GM18870 (cell line): ENCODE results near the gene PRKCA.
"Not testable (repeated sequence)": the region's sequence is repeated elsewhere in the genome, so short reads cannot be mapped to it uniquely, and the experiment has no call there.

Experiments
- ATAC-seq: cut with Tn5 transposase; IDR thresholded peaks from one replicate; pipeline ENCODE4 v1.9.1; 2021; ENCODE audit warnings: moderate library complexity; ENCODE audit not compliant: unreplicated experiment

The PRKCA gene

DNA sequence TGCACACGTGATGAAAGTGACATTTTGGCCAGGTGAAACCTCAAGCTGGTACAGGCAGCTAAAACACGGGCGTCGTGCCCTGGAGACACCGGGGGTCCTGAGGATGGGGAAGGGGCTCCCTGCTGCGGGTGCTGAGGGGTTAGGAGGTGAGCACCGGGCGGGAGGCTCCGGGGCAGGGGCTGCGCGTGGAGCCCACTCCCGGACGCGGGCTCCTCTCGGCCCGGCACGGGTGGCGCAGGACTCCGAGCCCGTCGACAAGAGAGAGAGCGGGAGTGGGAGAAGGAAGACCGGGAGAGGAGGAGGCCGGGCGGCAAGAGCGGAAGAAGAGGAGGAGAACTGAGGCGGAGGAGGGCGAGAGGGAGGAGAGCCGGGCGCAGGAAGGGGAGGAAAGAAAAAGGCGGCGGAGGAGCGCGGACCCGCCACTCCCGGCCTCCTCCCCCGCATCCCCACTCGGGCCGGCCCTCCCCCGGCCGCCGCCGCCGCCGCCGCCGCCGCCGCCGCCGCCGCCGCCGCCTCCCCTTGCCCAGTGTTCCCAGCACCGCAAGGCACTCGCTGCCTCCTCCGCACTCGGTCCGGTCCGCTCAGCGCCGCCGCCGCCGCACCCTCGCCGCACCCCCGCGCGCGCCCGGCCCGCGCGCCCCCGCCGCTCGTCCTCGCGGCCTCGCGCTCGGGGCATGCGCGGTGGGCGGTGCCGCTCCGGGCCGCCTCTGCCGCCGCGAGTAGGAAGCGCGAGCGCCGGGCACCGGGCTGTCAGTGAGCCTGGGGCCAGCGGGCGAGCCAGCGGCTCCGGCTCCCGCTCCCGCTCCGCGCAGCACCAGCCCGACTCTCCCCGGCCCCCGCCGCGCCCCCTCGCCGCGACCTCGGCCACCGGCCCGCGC is at the start of gene PRKCA:
Gene PRKCA (plus strand): TSS at position 750 of the 878 bp plus-strand sequence.
- ATAC-seq = no peak

DNA sequence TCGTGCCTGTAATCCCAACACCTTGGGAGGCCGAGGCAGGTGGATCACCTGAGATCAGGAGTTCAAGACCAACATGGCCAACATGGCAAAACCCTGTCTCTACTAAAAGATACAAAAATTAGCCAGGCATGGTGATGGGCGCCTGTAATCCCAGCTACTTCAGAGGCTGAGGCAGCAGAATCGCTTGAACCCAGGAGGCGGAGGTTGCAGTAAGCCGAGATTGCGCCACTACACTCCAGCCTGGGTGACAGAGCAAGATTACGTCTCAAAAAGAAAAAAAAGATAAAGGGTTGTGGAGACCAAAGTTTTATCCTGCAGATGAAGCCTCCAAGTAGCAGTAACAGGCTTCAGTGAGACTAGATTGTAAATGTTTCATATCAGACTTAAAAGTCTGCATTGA is 49.0 kb upstream of the PRKCA start:
- not testable (repeated sequence) for ATAC-seq

DNA sequence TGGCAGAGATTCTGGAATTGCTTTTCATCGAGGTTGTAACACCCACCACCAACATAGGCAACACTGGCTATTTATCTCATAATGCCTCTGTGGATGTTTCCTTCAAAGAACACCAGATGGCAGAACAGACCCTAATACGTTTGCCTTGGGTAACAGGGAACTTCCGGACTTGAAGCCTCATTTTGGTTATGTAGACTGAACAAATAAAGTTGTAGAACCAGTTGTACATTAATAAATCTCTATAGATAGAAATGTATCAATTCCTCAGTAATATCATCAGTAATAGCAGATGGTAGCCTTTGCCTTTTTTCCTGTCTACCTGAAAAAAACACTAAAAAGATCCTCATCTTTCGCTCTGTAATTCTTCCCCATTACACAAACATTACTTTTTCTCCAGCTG is 47.3 kb upstream of the PRKCA start:
- no peak for ATAC-seq

DNA sequence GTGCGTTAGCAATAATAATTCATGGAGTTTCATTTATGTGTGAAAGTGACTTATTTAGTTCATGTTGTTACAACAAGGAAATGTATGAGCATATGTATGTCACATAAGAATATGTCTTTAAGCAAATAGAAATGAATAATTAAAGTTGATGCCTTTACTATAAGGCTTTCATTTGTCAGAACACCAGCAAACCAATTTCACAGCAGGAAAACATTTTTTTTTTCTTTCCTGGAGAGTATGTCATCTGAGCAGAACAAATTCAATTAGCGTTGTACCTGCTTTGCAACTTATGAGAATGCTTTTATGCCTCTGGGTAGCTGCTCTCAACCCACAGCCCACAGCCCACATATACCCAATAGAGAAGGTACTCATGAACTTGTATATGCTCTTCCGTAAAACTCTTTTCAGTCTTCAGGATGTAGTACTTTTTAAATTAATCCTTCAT is 46.9 kb upstream of the PRKCA start:
- ATAC-seq = no peak

DNA sequence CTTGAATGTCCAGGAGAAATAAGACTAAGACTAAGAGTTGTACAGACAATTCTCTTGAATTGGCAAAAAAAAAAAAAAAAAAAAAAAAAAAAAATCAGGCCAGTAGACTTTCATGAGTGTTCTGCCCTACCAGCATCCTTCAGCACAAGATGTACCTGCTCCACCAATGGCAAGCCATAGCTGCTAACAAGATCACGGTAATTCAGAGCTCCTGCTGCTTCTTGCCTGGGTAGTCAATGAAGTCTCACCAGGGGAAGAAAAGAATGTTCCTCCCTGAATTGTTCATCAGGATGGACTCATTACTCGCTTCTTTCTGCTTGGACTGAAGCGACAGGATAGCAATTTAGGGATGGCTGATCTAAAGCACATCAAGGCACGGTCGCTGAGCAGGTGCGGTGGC is 42.1 kb upstream of the PRKCA start:
- ATAC-seq = no peak

DNA sequence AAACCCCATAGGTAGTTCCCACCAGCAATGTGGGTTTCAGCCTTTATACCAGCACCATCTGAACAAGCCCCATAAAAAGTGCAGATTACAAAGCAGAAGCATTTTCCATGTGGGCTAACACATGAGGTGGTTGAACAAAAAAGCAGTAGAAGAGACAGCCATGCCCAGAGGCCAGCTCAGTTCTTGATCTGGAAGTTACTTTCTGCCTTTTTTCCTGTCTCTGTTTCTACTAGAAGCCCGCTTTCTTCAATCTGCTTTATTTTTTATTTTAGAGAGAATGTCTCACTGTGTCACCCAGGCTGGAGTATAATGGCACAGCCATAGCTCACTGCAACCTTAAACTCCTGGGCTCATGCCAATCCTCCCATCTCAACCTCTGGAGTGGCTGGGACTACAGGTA is 41.7 kb upstream of the PRKCA start:
- no peak for ATAC-seq

DNA sequence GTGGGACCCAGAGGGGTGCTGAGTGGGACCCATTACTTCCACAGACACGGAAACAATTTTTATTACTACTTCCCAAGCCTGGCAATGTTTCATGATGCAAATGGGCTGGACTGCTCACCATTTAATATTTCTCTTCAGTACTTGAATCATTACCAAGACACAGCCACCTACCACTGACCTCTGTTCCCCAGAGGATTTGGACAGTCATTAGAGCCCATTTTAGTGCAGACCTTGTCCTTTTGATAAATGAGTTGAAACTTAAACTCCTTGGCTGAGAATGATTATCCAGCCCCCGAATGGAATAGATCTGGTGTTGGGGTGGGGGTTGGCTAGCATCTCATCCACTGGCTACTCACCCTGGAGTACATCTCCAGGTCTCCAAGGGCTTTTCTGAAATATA is 39.6 kb upstream of the PRKCA start:
- ATAC-seq = no peak

DNA sequence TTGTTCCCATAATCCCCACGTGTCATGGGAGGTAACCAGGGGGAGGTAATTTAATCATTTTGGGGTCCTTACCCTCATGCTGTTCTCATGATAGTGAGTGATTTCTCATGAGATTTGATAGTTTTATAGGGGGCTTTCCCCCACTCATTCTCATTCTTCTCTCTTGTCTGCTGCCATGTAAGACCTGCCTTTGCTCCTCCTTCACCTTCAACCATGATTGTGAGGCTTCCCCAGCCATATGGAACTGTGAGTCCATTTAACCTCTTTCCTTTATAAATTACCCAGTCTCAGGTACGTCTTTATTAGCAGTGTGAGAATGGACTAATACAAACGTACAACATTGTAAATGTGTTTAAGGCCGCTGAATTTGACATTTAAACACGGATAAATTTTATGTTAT is 37.7 kb upstream of the PRKCA start:
- no peak for ATAC-seq

DNA sequence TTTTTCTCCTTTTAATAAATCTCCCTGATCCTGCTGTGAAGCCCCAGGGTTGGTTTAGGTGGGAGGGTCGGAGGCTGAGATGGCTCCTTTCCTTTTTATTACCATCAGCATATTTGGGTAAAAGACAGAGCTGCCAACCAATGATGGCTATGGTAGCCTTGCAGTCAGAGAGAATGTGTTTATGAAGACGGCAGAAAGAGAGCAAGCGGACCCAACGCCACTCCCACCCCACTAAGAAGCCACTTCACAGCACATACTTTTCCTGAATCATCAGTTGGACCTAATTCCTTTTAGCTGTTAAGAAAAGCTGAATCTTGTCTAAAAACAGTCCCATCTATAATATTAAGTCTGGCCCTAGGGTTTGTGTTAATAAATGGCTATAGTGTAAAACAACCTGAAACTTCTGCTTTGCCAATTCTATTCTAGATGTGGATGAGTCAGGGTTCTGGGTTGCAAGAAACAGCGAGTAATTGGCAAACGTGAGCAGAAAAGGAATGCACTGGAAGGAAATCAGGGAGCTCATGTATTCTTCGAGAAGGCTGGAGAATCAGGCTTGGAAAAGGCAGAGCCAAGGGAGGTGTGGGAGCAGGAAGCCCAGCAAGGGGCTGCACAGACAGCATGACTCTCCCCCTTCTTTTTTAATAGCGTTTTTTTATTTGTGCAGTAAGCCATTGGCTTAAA is 34.0 kb upstream of the PRKCA start:
- ATAC-seq = no peak

DNA sequence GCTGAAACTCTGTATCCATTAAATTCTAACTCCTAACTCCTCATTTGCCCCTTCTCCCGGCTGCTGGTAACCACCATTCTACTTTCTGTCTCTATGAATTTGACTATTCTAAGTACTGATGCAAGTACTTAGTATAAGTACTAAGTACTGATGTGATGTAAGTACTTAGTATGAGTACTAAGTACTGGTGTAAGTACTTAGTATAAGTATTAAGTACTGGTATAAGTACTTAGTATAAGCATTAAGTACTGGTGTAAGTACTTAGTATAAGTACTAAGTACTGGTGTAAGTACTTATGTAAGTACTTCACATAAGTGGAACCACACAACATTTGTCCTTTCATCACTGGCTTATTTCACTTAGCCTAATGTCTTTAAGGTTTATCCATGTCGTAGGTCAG is 32.3 kb upstream of the PRKCA start:
- ATAC-seq = no peak

DNA sequence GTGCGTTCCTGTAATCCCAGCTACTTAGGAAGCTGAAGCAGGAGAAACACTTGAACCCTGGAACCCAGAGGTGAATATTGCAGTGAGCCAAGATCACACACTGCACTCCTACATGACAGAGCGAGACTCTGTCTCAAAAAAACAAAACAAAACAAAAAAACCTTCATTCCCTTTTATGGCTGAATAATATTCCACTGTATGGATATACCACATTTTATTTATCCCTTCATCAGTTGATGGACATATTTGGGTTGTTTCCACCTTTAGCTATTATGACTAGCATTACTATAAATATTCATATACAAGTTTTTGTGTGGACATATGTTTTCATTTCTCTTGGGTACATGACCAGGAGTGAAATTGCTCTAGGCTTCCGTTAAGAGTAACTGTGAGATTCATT is 30.9 kb upstream of the PRKCA start:
- no peak for ATAC-seq

DNA sequence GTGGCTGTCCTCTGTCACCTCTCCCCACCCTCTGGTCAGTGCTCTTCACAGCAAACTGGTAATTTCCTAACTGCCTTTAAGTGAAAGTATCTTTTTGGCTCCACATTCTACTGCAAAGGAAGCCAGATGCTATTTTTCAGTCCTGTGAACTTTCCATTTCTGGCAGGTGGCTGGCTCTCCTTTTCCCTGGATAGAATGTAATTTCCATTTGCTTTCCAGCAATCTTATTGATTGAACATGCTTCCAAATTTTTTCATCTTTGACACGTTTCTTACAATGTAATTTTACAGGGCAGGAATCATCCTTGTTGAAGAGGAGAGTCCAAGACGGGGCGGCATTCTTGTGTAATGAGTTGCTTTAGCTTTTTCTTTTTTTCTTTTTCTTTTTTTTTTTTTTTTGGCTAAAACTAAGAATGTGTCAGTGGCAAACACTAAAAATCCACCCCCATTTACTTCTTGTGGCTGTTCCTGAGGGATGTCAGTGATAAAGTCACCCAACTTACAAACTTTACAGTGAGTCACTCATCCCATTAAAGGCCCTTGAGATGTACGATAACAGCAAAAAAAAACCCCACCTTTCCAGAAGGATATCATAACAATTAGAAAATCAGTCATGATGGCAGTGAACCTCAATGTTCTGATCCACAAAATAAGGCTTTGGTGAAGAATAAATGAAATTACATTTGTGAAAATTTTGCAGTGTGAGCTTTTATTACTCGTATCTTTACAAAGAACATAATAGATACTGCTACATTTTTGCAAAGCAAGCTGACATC is 29.4 kb upstream of the PRKCA start:
- ATAC-seq = no peak

DNA sequence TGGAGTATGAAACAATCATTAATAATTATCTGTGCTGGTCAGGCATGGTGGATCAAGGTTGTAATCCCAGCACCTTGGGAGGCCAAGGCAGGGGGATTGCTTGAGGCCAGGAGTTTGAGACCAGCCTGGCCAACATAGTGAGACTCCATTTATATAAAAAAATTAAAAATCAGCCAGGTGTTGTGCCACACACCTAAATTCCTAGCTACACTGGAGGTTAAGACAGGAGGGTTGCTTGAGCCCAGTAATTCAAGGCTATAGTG is 28.9 kb upstream of the PRKCA start:
- no peak for ATAC-seq

DNA sequence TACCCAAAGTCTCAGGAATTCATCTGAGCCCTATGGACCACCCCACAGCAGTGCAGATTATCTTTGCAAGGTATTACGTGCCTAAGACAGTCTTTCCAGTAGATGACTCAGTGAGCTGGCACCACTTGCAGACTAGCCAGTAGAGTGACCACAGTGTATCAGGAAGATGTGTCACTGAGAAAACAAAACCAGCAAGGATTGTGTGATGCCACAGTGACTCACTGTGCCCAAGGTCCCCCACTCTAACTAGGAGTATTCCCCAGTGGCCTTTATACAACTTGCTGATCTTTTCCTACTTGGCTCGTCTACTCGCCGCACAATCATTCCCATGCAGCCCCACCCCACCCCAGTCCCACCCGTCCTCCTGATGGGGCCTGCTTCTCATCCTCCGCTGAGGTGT is 26.8 kb upstream of the PRKCA start:
- ATAC-seq = no peak

DNA sequence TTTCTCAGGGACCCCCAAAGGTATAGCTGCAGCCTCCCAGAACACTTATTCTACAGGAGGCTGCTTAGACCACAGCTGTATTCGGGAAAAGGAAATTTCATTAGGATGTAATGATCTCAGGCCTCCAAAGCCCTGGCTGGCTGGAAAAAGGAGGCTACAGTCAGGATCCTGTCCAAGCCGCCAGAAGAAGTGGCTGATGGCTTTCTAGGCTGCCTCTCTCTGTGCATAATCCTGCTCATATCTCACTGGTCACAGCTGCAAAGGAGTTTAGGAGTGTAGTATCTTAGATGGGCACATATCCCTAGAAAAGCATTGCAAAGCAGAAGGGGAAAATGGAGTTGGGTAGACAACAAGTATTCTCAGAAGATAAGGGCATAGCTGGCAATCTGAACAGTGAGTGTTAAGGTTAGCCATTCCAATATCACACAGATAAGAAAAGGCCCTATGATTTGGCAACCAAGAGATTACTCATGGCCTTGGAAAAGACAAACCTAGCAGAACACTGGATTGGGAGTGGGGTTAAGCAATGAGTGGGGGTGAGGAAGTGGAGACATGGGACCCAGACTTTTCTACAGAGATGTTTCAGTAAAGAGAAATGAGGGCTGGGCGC is 26.0 kb upstream of the PRKCA start:
- ATAC-seq = no peak

DNA sequence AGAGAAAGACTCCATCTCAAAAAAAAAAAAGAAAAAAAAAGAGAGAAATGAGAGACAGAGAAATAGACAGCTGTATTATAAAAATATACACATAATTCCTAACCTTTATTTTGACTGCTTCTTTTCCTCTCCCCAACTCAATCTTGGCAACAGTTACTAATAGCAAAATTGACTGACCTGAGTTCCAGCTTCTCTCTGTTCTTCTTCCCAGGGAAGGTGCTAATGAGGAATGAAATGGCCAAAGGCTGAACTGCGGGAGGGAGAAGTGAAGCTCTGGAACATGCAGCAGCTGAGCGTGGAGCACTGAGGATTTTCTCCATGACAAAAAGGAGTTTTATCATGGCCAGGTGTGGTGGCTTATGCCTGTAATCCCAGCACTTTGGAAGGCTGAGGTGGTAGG is 25.2 kb upstream of the PRKCA start:
- no peak for ATAC-seq

DNA sequence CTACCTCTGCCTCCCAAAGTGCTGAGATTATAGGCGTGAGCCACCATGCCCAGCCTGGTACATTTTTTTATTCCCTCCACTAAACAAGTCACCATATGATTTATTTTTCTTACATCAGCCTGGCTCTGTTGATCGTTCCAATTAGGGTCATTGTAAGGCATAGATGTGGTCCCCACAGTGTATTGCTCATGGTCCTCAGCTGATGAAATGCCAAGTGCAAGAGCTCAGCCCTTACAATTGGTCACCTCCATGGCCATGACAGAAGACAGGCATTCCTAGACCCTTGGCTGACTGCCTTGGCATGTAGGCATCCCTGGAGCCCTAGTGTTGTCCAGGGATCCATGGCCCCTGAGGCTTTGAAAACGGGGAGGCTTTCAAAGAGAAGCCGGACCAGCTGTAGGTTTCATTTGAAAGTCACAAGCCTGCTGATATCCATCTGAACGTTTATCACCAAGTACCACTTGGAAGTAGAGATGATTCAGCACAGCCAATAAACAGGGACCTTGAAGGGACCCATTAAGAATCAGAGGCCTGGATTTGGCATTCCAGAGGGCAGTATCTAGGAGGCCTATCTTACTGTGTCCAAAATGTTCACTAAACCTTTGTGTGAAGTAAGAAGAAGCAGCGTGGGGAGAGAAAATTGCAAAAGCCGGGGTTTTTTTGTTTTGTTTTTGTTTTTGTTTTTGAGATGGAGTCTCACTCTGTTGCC is 20.6 kb upstream of the PRKCA start:
- no peak for ATAC-seq

DNA sequence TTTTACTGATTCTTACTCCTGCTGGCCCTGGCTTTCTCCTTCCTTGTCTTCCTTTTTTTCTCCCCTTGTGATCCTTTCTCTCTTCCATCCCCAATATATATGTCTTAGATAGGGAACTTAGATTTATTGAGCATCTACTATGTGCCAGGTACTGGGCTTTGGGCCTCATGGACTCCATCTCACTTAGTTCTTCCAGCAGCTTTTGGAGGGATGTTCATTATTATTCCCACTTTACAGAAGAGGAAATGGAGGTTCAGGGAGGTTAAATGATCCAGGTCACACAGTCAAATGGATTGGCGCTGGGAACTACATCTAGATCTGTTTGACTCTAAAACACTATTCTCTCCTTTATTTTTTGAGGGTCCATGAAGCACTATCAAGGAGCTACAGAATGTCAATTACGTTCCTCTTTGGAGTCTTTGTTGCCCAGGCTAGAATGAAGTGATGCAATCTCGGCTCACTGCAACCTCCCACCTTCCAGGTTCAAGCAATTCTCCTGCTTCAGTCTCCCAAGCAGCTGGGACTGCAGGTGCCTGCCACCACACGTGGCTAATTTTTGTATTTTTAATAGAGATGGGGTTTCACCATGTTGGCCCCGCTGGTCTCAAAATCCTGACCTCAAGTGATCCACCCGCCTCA is 19.0 kb upstream of the PRKCA start:
- no peak for ATAC-seq

DNA sequence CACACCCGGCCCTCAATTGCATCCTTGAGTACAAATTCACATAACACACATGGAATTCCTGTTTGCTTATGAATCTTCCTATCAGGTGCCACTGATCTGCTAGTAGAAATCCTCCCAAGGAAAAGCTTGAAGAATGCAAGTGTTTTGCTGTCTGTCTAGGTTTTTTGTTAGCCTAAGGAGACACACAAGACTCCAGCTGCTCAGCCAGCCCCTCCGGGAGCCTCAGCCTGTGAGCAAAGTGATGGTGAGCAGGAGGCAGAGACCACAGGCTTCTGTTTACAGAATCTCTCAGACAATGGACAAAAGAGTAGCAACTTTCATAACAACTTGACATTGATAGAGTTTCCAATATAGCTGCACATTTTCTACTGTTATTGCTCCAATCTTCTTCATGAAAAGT is 18.4 kb upstream of the PRKCA start:
- ATAC-seq = no peak

DNA sequence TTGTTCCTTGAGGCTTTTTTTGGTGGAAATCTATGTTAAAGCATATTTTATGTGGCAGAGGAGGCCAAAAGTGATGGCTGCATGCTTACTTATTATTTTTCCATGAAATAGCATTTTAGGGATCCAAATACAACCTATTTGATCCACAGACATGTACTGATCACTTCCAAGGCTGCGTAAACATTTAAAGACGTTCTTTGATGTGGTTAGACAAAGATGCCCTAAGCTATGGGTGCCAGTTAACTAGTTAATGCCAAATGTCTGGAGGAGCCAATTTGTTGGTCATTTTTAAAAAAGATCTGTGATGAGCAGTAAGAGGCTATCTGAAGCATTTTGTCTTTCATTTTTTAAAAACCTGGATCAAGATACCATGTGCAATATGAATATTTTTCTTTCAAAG is 17.3 kb upstream of the PRKCA start:
- no peak for ATAC-seq
